ENCODE data around the gene SPACA5.

GRCh38 chrX:47991263-47992094, 15.3 kb upstream of the SPACA5 start:
- TF ChIP-seq POLR2A (IDR thresholded peaks at IDR 0.05; ENCODE audit: low read depth, low read length) = no peak
- TF ChIP-seq SPI1 (IDR thresholded peaks at IDR 0.05; ENCODE audit: low read depth, low read length) = no peak
- no peak for TF ChIP-seq POLR2AphosphoS5 (IDR thresholded peaks at IDR 0.05; ENCODE audit: low read depth, low read length)
- TF ChIP-seq TAF1 (IDR thresholded peaks at IDR 0.05; ENCODE audit: low read depth, low read length) = no peak
- TF ChIP-seq PAX5 (IDR thresholded peaks at IDR 0.05; ENCODE audit: insufficient read depth, low read length, severe bottlenecking) = no peak

Data from GM12891 (cell line).